Memory B cell (primary cell): ENCODE results near the gene GOLGB1.

Experiments used
- ATAC-seq: fragments of 150-1000 bp; cut with Tn5 transposase; 2 replicates; pipeline ENCODE4 v1.10.0; 2021; ENCODE audit warnings: low read depth, mild to moderate bottlenecking, moderate library complexity
- DNase-seq, 2 donors: peaks; one replicate each; pipeline ENCODE4 v3.0.0; 2022; ENCODE audit warnings: low spot score in 2 of 2
- H3K27ac Mint-ChIP-seq: one replicate; pipeline ENCODE4 v1.8.0; 2022; ENCODE audit warnings: mild to moderate bottlenecking, moderate library complexity, mixed read lengths
- H3K27me3 Mint-ChIP-seq: one replicate; pipeline ENCODE4 v1.8.0; 2022; ENCODE audit warnings: mixed read lengths
- H3K36me3 Mint-ChIP-seq: one replicate; pipeline ENCODE4 v1.8.0; 2022; ENCODE audit warnings: mild to moderate bottlenecking, mixed read lengths
- H3K4me1 Mint-ChIP-seq: one replicate; pipeline ENCODE4 v1.8.0; 2022; ENCODE audit warnings: mixed read lengths
- H3K4me3 Mint-ChIP-seq: one replicate; pipeline ENCODE4 v1.8.0; 2022; ENCODE audit warnings: mild to moderate bottlenecking, moderate library complexity, mixed read lengths
- H3K9me3 Mint-ChIP-seq: one replicate; pipeline ENCODE4 v1.8.0; 2022; ENCODE audit warnings: mixed read lengths

Gene GOLGB1

GRCh38 chr3:121651684-121652083, 97.9 kb downstream of the GOLGB1 start:
- ATAC-seq (no peak), DNase-seq (no peak)
- no peaks in the 10 kb centered on the region for H3K9me3 Mint-ChIP-seq
- H3K36me3 Mint-ChIP-seq: peaks cover 20% of the 10 kb centered on the region
- peaks cover 21% of the 10 kb centered on the region for H3K4me1 Mint-ChIP-seq
- no peak overlapping the region for H3K27ac Mint-ChIP-seq
- no peaks in the 10 kb centered on the region for H3K27me3 Mint-ChIP-seq
- no peak overlapping the region for H3K4me3 Mint-ChIP-seq

GRCh38 chr3:121649645-121650044, 99.9 kb downstream of the GOLGB1 start:
- H3K4me1 Mint-ChIP-seq: peaks cover 11% of the 10 kb centered on the region
- no peak for ATAC-seq

GRCh38 chr3:121648219-121648958, 101.2 kb downstream of the GOLGB1 start:
- Mint-ChIP-seq H3K36me3 (peaks cover 26% of the 10 kb centered on the region), H3K27ac (peak overlapping the region; percentile 31), H3K9me3 (no peaks in the 10 kb centered on the region), H3K4me3 (no peak overlapping the region), H3K4me1 (peaks cover 7% of the 10 kb centered on the region), H3K27me3 (no peaks in the 10 kb centered on the region)
- no peak for DNase-seq
- ATAC-seq: no peak

More at GRCh38 chr3:121649645-121650044, 99.9 kb downstream of the GOLGB1 start:
- no peak for DNase-seq
- peaks cover 18% of the 10 kb centered on the region for H3K36me3 Mint-ChIP-seq
- no peaks in the 10 kb centered on the region for H3K27me3 Mint-ChIP-seq
- H3K9me3 Mint-ChIP-seq: no peaks in the 10 kb centered on the region
- no peak overlapping the region for H3K4me3 Mint-ChIP-seq
- no peak overlapping the region for H3K27ac Mint-ChIP-seq

GRCh38 chr3:121645054-121645453, 104.5 kb downstream of the GOLGB1 start:
- DNase-seq: no peak
- H3K27me3 Mint-ChIP-seq: no peaks in the 10 kb centered on the region
- H3K27ac Mint-ChIP-seq: no peak overlapping the region
- H3K4me3 Mint-ChIP-seq: no peak overlapping the region
- no peaks in the 10 kb centered on the region for H3K9me3 Mint-ChIP-seq
- peaks cover 32% of the 10 kb centered on the region for H3K36me3 Mint-ChIP-seq
- peaks cover 3% of the 10 kb centered on the region for H3K4me1 Mint-ChIP-seq
- no peak for ATAC-seq

- H3K9me3 Mint-ChIP-seq: no peaks in the 10 kb centered on the region
- ATAC-seq: no peak
- H3K36me3 Mint-ChIP-seq: peaks cover 41% of the 10 kb centered on the region
- no peaks in the 10 kb centered on the region for H3K4me1 Mint-ChIP-seq
- H3K27ac Mint-ChIP-seq: peak overlapping the region; percentile 20
- H3K27me3 Mint-ChIP-seq: no peaks in the 10 kb centered on the region
- H3K4me3 Mint-ChIP-seq: no peak overlapping the region
- DNase-seq: no peak
These were observed 106.8 kb downstream of the GOLGB1 start for GRCh38 chr3:121642601-121643314.

GRCh38 chr3:121641127-121641526, 108.4 kb downstream of the GOLGB1 start:
- DNase-seq (no peak), ATAC-seq (no peak)
- H3K4me3 Mint-ChIP-seq: no peak overlapping the region
- no peaks in the 10 kb centered on the region for H3K4me1 Mint-ChIP-seq
- H3K36me3 Mint-ChIP-seq: peaks cover 51% of the 10 kb centered on the region
- H3K9me3 Mint-ChIP-seq: no peaks in the 10 kb centered on the region
- H3K27me3 Mint-ChIP-seq: no peaks in the 10 kb centered on the region
- H3K27ac Mint-ChIP-seq: no peak overlapping the region

- peak overlapping the region; percentile 28 for H3K27ac Mint-ChIP-seq
- no peak overlapping the region for H3K4me3 Mint-ChIP-seq
- no peak for DNase-seq
- H3K9me3 Mint-ChIP-seq: no peaks in the 10 kb centered on the region
- H3K4me1 Mint-ChIP-seq: no peaks in the 10 kb centered on the region
- ATAC-seq: no peak
- no peaks in the 10 kb centered on the region for H3K27me3 Mint-ChIP-seq
- H3K36me3 Mint-ChIP-seq: peaks cover 57% of the 10 kb centered on the region
These were observed 111.6 kb downstream of the GOLGB1 start for GRCh38 chr3:121637922-121638321.

- no peaks in the 10 kb centered on the region for H3K4me1 Mint-ChIP-seq
- DNase-seq (no peak), ATAC-seq (no peak)
- H3K9me3 Mint-ChIP-seq: no peaks in the 10 kb centered on the region
- peaks cover 50% of the 10 kb centered on the region for H3K36me3 Mint-ChIP-seq
- H3K27me3 Mint-ChIP-seq: no peaks in the 10 kb centered on the region
- H3K4me3 Mint-ChIP-seq: no peak overlapping the region
- peak overlapping the region; percentile 90 for H3K27ac Mint-ChIP-seq
These were observed 119.2 kb downstream of the GOLGB1 start for GRCh38 chr3:121630355-121630754.

GRCh38 chr3:121629601-121630000, 119.9 kb downstream of the GOLGB1 start:
- Mint-ChIP-seq H3K36me3 (peaks cover 45% of the 10 kb centered on the region), H3K4me1 (no peaks in the 10 kb centered on the region), H3K4me3 (no peak overlapping the region), H3K27ac (peak overlapping the region; percentile 90), H3K9me3 (no peaks in the 10 kb centered on the region), H3K27me3 (no peaks in the 10 kb centered on the region)
- DNase-seq (no peak), ATAC-seq (no peak)

- H3K36me3 Mint-ChIP-seq: peaks cover 34% of the 10 kb centered on the region
- H3K9me3 Mint-ChIP-seq: no peaks in the 10 kb centered on the region
- no peaks in the 10 kb centered on the region for H3K27me3 Mint-ChIP-seq
- H3K27ac Mint-ChIP-seq: no peak overlapping the region
- ATAC-seq (no peak), DNase-seq (no peak)
- H3K4me1 Mint-ChIP-seq: no peaks in the 10 kb centered on the region
- no peak overlapping the region for H3K4me3 Mint-ChIP-seq
These were observed 121.9 kb downstream of the GOLGB1 start for GRCh38 chr3:121627622-121628021.

GRCh38 chr3:121627211-121627610, 122.3 kb downstream of the GOLGB1 start:
- Mint-ChIP-seq H3K27me3 (no peaks in the 10 kb centered on the region), H3K9me3 (no peaks in the 10 kb centered on the region), H3K4me3 (no peak overlapping the region), H3K36me3 (peaks cover 30% of the 10 kb centered on the region), H3K4me1 (no peaks in the 10 kb centered on the region), H3K27ac (no peak overlapping the region)
- DNase-seq (no peak), ATAC-seq (no peak)

GRCh38 chr3:121626495-121626894, 123.0 kb downstream of the GOLGB1 start:
- Mint-ChIP-seq H3K27me3 (peaks cover 4% of the 10 kb centered on the region), H3K27ac (no peak overlapping the region), H3K36me3 (peaks cover 23% of the 10 kb centered on the region), H3K4me3 (no peak overlapping the region), H3K4me1 (no peaks in the 10 kb centered on the region), H3K9me3 (no peaks in the 10 kb centered on the region)
- ATAC-seq: no peak
- DNase-seq: no peak

GRCh38 chr3:121624147-121624899, 125.2 kb downstream of the GOLGB1 start:
- H3K9me3 Mint-ChIP-seq: no peaks in the 10 kb centered on the region
- H3K4me3 Mint-ChIP-seq: no peak overlapping the region
- DNase-seq (no peak), ATAC-seq (no peak)
- no peaks in the 10 kb centered on the region for H3K4me1 Mint-ChIP-seq
- H3K27me3 Mint-ChIP-seq: peaks cover 4% of the 10 kb centered on the region
- no peak overlapping the region for H3K27ac Mint-ChIP-seq
- H3K36me3 Mint-ChIP-seq: peaks cover 7% of the 10 kb centered on the region

GRCh38 chr3:121621491-121621890, 128.1 kb downstream of the GOLGB1 start:
- no peaks in the 10 kb centered on the region for H3K4me1 Mint-ChIP-seq
- no peaks in the 10 kb centered on the region for H3K9me3 Mint-ChIP-seq
- ATAC-seq (no peak), DNase-seq (no peak)
- no peak overlapping the region for H3K4me3 Mint-ChIP-seq
- H3K27ac Mint-ChIP-seq: no peak overlapping the region
- no peaks in the 10 kb centered on the region for H3K36me3 Mint-ChIP-seq
- peaks cover 4% of the 10 kb centered on the region for H3K27me3 Mint-ChIP-seq
